Caco-2 (cell line): Measurements from ENCODE around the gene ARF1. TPM values are rescaled to one million over a fixed set of nuclear protein-coding genes. Genes with fewer than 3 reads are reported as not detected.
A peak's percentile ranks its signal among the peaks of the same experiment; 100 is the strongest.

Experiments
- BruUV-seq: library from RNA; stranded (reverse); fragments of 400-500 nt; replicated peaks from 2 replicates; lab custom pipeline; 2021; lab: Mats Ljungman, UMichigan
- CTCF ChIA-PET: fragments of 300-600 bp; sonication (Branson Sonifier 250); formaldehyde crosslinking; loops from one replicate; lab custom pipeline; 2022; ENCODE audit warnings: antibody characterized with exemption; lab: Charles Lee
- POLR2A ChIA-PET: fragments of 300-600 bp; sonication (Branson Sonifier 250); formaldehyde crosslinking; loops from one replicate; lab custom pipeline; 2022; ENCODE audit warnings: antibody characterized with exemption; lab: Charles Lee
- DNase-seq, 2 experiments: peaks; one replicate each; pipeline versions ENCODE4 v3.0.0 to v3.0.0-alpha.2; 2020 to 2022
- H3K27me3 ChIP-seq: replicated peaks from 2 replicates; pipeline ENCODE4 v1.6.0; 2011; ENCODE audit warnings: low read length; ENCODE audit not compliant: control insufficient read depth, insufficient read depth
- H3K36me3 ChIP-seq: 2 replicates; pipeline ENCODE4 v1.5.1; 2011; ENCODE audit warnings: low read length; ENCODE audit not compliant: control insufficient read depth, insufficient read depth
- H3K4me1 ChIP-seq: fragments of 250-450 bp; sonication (Bioruptor Pico); 2 replicates; pipeline ENCODE4 v1.5.1; 2020; ENCODE audit warnings: mild to moderate bottlenecking
- H3K4me3 ChIP-seq: 2 replicates; pipeline ENCODE4 v1.5.1; 2011; ENCODE audit warnings: low read depth, mild to moderate bottlenecking, control low read depth, low read length
- H3K9me3 ChIP-seq: fragments of 250-450 bp; sonication (Bioruptor Pico); 2 replicates; pipeline ENCODE4 v1.5.1; 2020; ENCODE audit warnings: mild to moderate bottlenecking, moderate library complexity
- H3K27ac Mint-ChIP-seq: one replicate; pipeline ENCODE4 v1.8.0; 2022; ENCODE audit warnings: mixed read lengths; ENCODE audit not compliant: unreplicated experiment
- H3K27me3 Mint-ChIP-seq: one replicate; pipeline ENCODE4 v1.8.0; 2022; ENCODE audit warnings: mixed read lengths; ENCODE audit not compliant: insufficient read depth, unreplicated experiment
- H3K36me3 Mint-ChIP-seq: one replicate; pipeline ENCODE4 v1.8.0; 2022; ENCODE audit warnings: mild to moderate bottlenecking, mixed read lengths; ENCODE audit not compliant: insufficient read depth, unreplicated experiment
- H3K4me1 Mint-ChIP-seq: one replicate; pipeline ENCODE4 v1.8.0; 2022; ENCODE audit warnings: low read depth, mixed read lengths; ENCODE audit not compliant: unreplicated experiment
- H3K4me3 Mint-ChIP-seq: one replicate; pipeline ENCODE4 v1.8.0; 2022; ENCODE audit warnings: mild to moderate bottlenecking, moderate library complexity, mixed read lengths; ENCODE audit not compliant: unreplicated experiment
- H3K9me3 Mint-ChIP-seq: one replicate; pipeline ENCODE4 v1.8.0; 2022; ENCODE audit warnings: mixed read lengths; ENCODE audit not compliant: unreplicated experiment
- intact Hi-C: fragments of 100-400 bp; cut with micrococcal nuclease; formaldehyde crosslinking; loops from one replicate; pipeline ENCODE4 v1.10.0; 2022; ENCODE audit not compliant: unreplicated experiment
- total RNA-seq: library from RNA; stranded (reverse); gene quantifications from 2 replicates; pipeline ENCODE4 v1.2.3, GENCODE V29; 2022
- TF ChIP-seq, protein P1 (sequence below), 2 experiments: fragments of 200-600 bp in 1 of 2; IDR thresholded peaks; 1 replicate in 1 of 2; 2 replicates in 1 of 2; pipeline versions ENCODE4 v1.5.1 to v1.8.0; 2011 to 2022; ENCODE audit warnings: antibody characterized with exemption in 1 of 2, control low read depth in 1 of 2, inconsistent platforms in 1 of 2, low read depth in 1 of 2, low read length in 1 of 2, mild to moderate bottlenecking in 1 of 2, moderate library complexity in 1 of 2; ENCODE audit not compliant: insufficient read depth in 1 of 2, severe bottlenecking in 1 of 2, unreplicated experiment in 1 of 2

Gene ARF1
- total RNA-seq, 1 experiment from 2014 or later: 378 TPM

- Mint-ChIP-seq H3K4me3 (no peak overlapping the region), H3K27me3 (no peaks in the 10 kb centered on the region), H3K27ac (no peak overlapping the region), H3K4me1 (no peaks in the 10 kb centered on the region), H3K36me3 (peaks cover 15% of the 10 kb centered on the region), H3K9me3 (no peaks in the 10 kb centered on the region)
- ChIA-PET CTCF (no interaction called here), POLR2A (interaction anchor here (0.5 kb wide), 1 partner anchor 28 kb away, joined by 6 read pairs; no protein-coding TSS in a partner anchor)
- no peaks in the 10 kb centered on the region for H3K9me3 ChIP-seq
- H3K4me3 ChIP-seq: no peak overlapping the region
- H3K36me3 ChIP-seq: 0 out of 2 replicates have a peak, but pooled peaks cover 1% of the 10 kb centered on the region
- TF ChIP-seq, protein P1, sequence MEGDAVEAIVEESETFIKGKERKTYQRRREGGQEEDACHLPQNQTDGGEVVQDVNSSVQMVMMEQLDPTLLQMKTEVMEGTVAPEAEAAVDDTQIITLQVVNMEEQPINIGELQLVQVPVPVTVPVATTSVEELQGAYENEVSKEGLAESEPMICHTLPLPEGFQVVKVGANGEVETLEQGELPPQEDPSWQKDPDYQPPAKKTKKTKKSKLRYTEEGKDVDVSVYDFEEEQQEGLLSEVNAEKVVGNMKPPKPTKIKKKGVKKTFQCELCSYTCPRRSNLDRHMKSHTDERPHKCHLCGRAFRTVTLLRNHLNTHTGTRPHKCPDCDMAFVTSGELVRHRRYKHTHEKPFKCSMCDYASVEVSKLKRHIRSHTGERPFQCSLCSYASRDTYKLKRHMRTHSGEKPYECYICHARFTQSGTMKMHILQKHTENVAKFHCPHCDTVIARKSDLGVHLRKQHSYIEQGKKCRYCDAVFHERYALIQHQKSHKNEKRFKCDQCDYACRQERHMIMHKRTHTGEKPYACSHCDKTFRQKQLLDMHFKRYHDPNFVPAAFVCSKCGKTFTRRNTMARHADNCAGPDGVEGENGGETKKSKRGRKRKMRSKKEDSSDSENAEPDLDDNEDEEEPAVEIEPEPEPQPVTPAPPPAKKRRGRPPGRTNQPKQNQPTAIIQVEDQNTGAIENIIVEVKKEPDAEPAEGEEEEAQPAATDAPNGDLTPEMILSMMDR (IDR thresholded peaks at IDR 0.05; ENCODE audit: insufficient read depth in 1 of 2, low read depth in 1 of 2, low read length in 1 of 2, severe bottlenecking in 1 of 2, unreplicated experiment in 1 of 2): no peak
- intact Hi-C loops: loop anchor here (10.0 kb wide), 1 partner anchor 128 kb away; no protein-coding TSS in a partner anchor
- H3K4me1 ChIP-seq: peaks cover 10% of the 10 kb centered on the region
- H3K27me3 ChIP-seq: no peaks in the 10 kb centered on the region
- no peak for DNase-seq
- BruUV-seq: no TSS peak
Observed at GRCh38 chr1:228136901-228137300, 54.4 kb downstream of the ARF1 start.

DNA sequence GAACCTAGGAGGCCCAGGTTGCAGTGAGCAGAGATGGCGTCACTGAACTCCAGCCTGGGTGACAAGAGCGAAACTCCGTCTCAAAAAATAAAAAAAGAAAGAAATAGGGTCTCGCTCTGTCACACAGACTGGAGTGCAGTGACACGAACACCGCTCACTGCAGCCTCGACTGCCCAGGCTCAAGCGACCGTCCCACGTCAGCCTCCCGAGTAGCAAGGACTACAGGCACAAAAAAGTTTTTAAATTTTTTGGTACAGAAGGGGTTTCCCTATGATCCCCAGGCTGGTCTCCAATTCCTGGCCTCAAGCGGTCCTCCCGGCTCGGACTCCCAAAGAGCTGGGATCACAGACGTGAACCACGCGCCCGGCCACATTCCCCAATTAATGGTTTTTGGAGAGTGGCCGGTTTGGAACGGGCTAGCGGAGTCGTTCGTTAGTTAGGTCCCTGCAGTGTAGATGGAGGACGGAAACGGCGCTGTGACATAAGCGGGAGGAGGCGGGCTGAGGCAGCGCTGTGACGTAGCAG lies 57.0 kb downstream of the ARF1 start:
- H3K27me3 ChIP-seq: no peaks in the 10 kb centered on the region
- TF ChIP-seq, protein P1 (IDR thresholded peaks at IDR 0.05; ENCODE audit: insufficient read depth in 1 of 2, low read depth in 1 of 2, low read length in 1 of 2, severe bottlenecking in 1 of 2, unreplicated experiment in 1 of 2): no peak
- Mint-ChIP-seq H3K9me3 (no peaks in the 10 kb centered on the region), H3K4me3 (peak overlapping the region; percentile 85), H3K36me3 (peaks cover 21% of the 10 kb centered on the region), H3K27me3 (no peaks in the 10 kb centered on the region), H3K4me1 (no peaks in the 10 kb centered on the region), H3K27ac (peak overlapping the region; percentile 91)
- no TSS peak for BruUV-seq
- peaks cover 5% of the 10 kb centered on the region for H3K4me1 ChIP-seq
- intact Hi-C loops: loop anchor here (1.0 to 10.0 kb wide), 2 partner anchors 8 to 125 kb away; no protein-coding TSS in a partner anchor
- no peak for DNase-seq
- no peaks in the 10 kb centered on the region for H3K9me3 ChIP-seq
- 0 out of 2 replicates have a peak, but pooled peaks cover 1% of the 10 kb centered on the region for H3K36me3 ChIP-seq
- POLR2A ChIA-PET: no interaction called here
- peak overlapping the region; percentile 90 for H3K4me3 ChIP-seq
- CTCF ChIA-PET: interaction anchor here (1.5 to 2.3 kb wide), 2 partner anchors 9 to 26 kb away, joined by 4 to 10 read pairs; partner anchors contain the start of gene IBA57

DNA sequence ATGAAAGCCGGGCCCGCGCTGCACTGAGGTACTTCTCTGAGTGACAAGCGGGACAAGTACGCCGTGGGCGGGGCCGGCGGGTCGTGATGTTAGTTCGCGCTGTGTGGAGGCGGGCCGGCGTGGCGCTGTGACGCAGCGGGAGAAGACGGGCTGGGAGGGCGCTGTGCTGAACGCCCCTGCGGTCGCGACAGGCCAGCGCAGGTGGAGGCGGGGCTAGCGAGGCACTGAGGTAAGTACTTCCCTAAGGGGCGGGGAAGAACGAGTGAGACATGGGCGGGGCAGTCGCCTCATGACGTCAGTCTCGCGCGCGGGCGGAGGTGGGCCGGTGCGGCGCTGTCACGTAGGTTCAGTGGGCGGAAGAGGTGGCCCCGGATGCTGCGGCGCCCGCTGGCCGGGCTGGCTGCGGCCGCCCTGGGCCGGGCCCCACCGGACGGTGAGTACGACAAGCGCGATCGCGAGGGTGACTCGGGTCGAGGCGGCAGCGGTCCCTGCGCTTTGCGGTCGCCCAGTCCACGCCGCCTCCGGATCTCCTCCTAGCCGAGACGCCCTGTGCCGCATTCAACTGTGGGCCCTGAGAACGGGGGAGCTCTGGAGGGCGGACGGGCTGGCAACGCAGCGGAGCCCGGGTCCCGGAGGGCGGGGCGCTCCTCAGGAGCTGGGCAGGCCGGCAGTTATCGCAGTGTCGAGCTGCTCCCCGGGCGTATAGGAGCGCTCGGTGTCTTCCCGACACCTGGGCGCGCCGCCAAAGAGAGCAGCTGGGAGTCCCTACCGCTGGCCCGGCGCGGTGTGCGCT lies 57.6 kb downstream of the ARF1 start, which contains the start of gene GUK1:
GUK1 (plus strand) TSS at position 349 of the 793 bp plus-strand sequence; CDS start at position 373, 24 bp downstream.
- 0 out of 2 replicates have a peak, but pooled peaks cover 1% of the 10 kb centered on the region for H3K36me3 ChIP-seq
- H3K4me1 Mint-ChIP-seq: no peaks in the 10 kb centered on the region
- peaks cover 5% of the 10 kb centered on the region for H3K4me1 ChIP-seq
- TSS peak; percentile 76 for BruUV-seq
- intact Hi-C loops: loop anchor here (1.0 to 10.0 kb wide), 5 partner anchors 9 to 125 kb away; partner anchors contain the start of genes ARF1 and IBA57
- H3K4me3 ChIP-seq: peak within 1 kb of the TSS; percentile 90
- H3K27me3 Mint-ChIP-seq: no peaks in the 10 kb centered on the region
- TF ChIP-seq, protein P1 (IDR thresholded peaks at IDR 0.05; ENCODE audit: insufficient read depth in 1 of 2, low read depth in 1 of 2, low read length in 1 of 2, severe bottlenecking in 1 of 2, unreplicated experiment in 1 of 2): peak in 1 of 2 experiments; percentile 23
- peak within 1 kb of the TSS; percentile 85 for H3K4me3 Mint-ChIP-seq
- no peaks in the 10 kb centered on the region for H3K27me3 ChIP-seq
- peak within 1 kb of the TSS; percentile 91 for H3K27ac Mint-ChIP-seq
- POLR2A ChIA-PET: interaction anchor here (1.1 to 1.4 kb wide), 3 partner anchors 9 to 30 kb away, joined by 4 to 9 read pairs (median 8); partner anchors contain the start of gene IBA57
- peak; percentile 100 for DNase-seq
- no peaks in the 10 kb centered on the region for H3K9me3 ChIP-seq
- peaks cover 21% of the 10 kb centered on the region for H3K36me3 Mint-ChIP-seq
- CTCF ChIA-PET: interaction anchor here (1.5 to 2.3 kb wide), 2 partner anchors 9 to 25 kb away, joined by 4 to 10 read pairs; partner anchors contain the start of gene IBA57
- H3K9me3 Mint-ChIP-seq: no peaks in the 10 kb centered on the region
